GM21447 (cell line): ENCODE data around the gene EHD4.

ENCODE experiments used
- ATAC-seq: cut with Tn5 transposase; IDR thresholded peaks from one replicate; pipeline ENCODE4 v1.9.1; 2021; ENCODE audit not compliant: unreplicated experiment

Gene EHD4

DNA sequence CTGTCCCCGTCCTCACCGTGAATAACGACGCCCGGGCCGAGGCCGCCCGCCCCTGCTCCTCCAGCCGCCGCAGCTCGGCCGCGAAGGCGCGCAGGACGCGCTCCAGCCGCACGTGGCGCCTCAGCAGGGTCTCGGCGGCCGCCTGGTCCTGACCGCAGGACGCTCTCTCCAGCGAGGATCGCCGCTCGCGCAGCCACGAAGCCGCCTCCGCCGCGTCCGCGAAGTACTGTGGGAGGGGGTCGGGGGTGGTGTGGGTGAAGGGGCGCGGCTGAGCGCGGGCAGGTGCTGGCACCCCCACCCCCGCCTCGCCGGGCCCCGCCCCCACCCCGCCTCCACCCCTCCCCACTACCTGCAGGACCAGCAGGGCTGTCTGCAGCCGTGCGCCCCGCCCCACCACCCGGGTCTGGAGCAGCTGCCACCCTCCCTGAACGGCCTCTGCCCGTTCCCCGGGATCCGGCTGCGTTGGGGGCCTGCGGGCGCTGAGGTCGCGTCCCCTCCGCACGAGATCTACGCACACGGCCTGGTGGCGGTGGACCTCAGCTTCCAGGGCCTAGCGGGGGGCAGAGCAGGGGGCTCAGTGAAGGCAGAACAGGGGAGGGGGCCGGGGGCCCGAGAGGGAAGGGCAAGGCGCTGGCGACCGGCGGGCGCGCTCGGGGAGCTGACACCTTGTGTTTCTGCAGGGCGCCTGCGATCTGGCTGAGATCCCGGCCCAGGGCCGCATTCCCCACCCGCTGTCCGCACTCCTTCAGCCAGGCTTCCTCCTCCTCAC, 90.3 kb downstream of the EHD4 start:
- no peak for ATAC-seq

DNA sequence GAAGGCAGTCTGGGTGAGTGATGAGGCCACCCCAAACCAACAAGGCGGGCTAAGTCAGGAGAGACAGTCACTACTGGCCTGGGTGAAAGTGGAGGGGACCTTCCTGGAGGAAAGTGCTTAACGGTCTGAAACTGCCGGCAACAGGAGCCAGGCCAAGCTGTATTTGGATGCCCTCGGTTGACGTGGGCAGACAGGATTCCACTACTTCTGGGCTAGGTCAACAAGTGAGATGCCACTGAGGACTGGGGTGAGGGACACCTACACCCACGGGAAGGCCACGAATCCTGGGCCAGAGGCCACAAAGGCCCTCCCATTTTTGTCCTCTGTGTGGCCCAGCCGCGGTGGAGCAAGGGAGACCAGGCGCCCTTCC, 90.8 kb downstream of the EHD4 start:
- ATAC-seq, result no peak

DNA sequence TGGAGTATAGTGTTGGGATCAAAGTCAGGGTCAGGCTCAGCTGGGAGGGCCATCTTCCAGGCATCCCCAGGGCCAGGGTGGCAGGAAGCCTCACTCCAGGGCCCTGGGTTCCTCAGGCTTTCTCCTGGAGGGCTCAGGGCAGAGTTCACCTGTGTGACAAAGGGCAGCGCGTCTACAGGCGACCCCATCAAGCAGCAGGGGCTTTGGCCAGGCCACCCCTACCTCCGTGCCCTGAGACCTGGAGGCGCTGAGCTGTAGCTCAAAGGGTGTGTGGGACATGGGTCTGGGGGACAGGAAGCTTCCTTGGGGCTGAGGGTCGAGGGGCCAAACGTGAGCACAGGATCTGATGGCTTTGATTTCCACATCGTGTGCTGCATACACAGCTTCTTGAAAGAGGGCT, 91.3 kb downstream of the EHD4 start:
- no peak for ATAC-seq

DNA sequence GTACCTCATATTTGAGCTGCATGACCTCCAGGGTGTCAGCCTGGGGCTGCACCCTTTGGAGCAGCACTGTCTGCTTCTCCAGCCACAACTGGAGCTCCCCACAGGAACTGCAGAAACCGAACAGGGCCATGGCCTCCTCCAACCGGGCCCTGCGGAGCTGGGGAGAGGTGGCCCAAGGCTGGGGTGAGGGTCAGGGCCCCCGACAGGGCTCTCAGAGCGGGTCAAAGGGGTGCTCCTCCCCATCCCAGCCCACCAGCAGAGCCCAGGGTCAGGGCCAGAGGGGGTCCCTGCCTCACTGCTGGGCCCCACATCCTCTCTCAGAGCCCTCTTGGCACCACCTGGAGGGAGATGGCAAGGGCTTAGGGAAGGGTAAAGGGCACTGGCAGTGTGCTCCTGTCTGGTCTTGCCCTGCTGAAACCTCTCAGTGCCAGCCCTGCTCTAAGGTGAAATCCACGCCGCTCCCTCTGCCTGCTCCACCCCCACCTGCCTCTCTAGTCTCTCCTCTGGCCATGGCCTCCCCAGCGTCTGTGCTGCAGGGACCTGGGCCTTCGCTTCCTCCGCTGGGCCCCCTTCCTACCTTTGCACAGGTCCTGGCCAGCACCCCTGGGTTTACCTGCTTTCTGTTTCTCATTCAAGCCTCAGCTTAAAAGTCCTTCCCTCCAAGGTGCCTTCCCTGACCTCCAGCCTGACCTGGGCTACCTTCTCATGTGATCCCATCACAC, 92.0 kb downstream of the EHD4 start:
- ATAC-seq, result no peak

DNA sequence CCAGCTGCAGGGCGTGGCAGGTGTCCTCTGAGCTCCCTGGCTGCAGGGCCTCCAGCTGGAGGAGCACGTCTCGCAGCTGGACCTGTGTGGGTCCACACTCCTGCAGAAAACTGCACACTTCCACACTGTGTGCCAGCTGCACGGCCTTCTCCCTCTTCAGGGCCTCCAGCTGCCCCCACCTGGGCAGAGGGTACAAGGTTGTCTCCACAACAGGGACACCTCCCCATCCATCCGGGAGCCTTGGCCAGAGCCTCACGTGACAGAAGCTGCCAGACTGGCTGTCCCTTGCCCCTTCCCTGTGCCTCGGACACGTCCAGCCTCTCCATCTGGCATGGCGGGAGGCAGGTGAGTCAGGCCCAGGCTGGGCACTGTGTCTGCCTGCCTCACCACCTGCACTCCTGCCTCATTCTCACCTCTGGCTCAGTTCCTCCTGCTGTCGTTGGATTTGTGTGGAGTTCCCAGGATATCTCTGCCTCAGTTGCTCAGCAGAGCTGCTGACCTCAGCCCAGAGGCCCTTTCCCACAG, 93.0 kb downstream of the EHD4 start:
- no peak for ATAC-seq

DNA sequence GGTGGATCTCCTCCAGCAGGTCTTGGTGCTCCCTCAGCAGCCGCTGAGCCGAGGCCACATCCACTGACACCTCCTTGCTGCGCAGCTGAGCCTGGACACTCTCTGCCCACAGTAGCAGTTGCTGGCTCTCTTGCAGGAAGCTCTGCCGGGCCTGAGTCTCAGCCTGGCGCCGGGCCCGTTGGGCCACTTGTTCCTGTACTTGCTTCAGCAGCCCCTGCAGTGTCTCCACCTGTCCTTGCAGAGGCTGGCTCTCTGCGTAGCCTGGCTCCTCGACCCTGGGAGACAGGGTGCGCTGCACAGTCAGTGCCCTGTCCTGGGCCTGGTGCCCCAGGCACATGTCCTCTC, 94.0 kb downstream of the EHD4 start:
- no peak for ATAC-seq

DNA sequence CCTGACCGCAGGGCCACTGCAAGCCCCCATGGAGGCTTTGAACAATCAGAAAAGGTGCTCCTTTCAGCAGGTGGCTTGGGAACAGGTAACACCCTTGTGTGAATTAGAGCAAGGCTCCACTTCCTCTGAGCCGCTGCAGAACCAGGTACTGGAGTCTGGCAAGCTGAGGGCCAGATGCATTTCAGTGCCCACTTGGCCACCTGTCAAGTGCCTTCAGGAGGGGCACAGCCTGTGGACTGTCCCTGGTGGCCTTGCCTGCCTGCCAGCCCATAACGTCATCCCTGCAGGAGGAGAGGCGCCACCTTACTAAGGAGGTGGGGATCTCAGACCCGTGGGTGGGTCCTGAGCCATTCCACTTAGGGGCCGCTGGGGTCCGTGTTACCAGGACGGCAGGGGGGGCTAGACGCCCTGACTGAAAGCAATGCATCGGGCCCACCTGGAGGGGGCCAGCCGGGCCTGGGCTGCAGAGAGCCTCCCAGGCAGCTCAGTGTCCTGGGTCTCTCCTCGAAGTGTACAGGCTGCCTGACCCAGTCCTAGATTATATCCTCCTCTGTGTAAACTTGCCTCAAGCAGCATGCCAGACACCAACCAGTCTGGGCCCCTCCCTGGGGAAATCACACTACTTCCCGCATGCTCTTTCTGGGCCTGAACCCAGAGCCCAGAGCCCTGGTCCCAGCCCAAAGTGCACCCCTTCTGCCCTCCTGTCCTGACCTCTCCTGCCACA, 94.6 kb downstream of the EHD4 start:
- ATAC-seq, result no peak

DNA sequence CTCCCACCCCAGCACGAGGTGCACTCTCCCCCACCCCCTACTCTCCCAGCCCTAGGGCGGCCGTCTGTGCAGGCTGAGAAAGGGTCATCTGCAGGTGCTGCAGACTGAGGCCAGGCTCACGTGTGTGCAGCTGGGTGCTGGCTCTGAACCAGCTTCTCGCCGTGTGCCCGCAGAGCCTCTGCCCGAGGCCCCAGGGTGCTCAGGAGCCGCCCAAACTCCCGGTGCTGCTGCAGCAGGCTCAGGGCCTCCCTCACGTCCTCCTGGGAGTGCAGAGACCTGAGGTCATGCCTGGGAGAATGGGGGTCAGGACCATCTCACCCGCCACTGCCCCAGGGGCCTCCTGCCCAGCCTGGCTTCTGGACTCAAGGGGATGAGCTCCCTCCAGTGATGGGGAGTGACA, 95.7 kb downstream of the EHD4 start:
- no peak for ATAC-seq

DNA sequence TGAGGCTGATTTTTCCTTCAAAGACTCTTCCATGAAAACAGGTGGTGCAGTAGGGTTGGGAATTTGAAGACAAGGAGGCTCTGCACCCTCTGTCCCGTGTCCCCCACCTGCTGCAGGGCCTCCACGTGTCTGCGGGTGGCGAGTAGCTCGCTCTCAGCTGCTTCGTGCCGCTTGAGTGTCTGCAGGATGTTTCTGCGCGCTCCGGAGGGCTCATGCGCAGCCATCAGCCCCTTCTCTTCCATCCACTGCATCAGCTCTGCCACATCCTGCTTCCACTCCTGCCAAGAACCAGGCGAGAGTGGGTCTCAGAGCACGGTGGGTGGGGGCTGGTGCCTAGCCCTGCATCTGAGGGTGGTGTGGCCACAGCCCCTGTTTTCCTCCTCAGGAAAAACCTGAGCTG, 96.3 kb downstream of the EHD4 start:
- ATAC-seq, result no peak

DNA sequence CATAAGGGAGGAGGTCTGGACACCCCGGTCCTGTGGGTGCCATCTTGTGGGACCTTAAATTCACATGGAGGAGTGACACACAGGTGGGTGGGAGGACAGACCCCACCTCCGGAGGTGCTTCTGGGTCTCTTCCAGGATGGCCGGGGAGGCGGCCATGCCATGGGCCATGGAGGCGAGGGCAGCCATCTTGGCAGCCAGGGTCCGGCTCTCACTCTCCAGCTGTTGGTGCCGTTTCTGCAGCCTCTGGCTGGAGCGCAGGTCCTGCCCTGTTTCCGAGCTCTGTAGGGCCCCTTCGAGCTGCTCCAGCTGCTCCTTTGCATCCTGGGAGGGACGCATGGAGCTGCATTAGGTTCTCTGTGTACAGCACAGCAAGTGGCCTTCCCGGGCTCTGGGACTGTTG, 97.6 kb downstream of the EHD4 start:
- ATAC-seq, result no peak

DNA sequence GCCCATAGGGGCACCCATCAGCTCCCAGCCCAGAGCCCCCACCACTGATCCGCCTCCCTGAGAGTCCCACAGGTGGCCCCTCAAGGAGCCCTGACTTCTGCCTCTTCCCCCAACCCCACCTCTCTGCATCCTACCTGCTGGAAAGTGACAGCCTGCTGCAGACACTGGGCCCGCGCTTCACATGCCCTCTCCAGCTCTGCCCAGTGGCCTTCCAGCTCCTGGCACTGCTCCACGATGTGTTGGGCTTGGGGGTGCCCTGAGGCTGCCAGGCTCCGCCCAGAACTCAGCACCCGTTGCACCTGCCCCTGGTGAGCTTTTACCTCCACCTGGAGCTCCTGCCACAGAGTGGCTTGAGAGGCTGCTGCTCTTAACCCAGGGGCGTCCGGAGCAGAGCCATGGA, 98.6 kb downstream of the EHD4 start:
- no peak for ATAC-seq

DNA sequence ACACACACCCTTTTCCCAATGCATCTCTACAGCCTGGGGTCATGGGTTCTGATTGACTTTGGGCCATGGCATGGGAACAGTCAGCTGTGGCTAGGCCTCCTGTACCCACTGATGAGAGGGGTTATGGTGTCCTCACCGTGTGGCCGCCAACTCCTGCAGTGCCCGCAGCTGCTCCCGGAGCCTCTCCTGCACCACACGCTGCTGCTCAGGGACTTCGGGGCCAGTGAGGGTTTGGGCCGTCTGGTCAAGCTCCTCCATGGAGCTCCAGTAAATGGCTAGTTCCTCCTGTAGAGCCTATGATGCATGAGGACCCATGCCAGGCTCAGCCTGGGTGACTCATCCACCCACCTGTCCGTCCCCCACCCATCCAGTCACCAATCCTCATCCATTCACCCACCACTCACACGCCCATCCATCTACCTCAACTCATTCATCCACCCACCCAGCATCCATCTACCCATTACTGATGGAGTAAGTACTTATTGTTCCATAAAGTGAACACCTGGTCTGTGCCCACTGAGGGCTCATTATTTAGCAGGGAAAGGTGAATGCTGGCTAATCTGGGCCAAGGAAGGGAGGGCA, 100.1 kb downstream of the EHD4 start:
- no peak for ATAC-seq

DNA sequence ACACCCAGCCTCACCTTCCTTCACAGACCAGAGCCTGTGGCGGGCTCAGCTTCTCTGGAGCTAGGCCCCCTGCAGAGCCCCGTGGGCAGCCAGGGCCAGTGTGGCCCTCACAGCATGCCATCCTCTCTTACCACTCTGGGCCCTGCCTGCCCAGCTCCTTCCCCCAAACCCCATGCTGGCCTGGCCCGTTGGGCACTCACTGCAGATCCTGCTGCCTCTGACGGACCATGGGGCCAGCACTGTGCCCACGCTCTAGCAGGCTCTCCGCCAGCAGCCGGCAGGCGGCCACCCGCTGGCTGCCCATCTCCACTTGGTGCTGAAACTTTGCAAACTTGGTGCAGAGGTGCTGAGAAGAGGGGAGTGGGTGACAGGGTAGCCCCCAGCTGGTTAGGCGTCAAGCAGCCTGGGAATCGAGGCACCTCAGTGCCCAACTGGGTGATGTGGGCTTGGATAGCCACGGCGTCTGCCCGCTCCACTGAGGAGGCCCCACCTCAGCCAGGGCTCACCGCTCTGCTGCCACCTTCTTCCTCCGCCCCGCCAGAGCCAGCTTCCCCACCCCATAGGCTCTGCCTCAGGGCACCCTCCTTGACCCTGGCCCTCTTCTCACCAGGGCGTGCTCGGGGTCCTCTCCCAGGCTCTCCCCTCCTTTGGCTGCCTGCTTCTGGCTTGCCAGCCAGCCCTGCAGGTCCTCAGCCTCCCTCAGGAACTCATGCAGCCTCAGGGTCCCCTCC, 101.0 kb downstream of the EHD4 start:
- no peak for ATAC-seq

DNA sequence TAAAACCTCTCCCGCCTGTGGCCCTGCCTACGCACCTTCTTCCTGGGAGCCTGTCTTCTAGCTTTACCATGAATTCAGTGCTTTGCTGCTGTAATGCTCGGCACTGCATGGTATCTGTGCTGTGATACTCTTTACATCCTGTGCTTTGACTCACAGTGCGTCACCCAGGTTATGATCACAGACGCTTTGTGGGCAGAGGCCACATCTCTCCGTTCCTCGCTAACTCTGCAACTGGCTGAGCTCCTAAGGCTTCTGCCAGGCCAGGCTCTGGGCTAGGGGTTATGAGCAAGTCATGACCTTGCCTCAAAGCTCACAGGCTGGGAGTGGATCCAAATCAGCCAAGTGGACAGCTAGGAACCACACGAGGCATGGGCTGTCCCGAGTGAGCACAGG, 101.7 kb downstream of the EHD4 start:
- ATAC-seq, result no peak

DNA sequence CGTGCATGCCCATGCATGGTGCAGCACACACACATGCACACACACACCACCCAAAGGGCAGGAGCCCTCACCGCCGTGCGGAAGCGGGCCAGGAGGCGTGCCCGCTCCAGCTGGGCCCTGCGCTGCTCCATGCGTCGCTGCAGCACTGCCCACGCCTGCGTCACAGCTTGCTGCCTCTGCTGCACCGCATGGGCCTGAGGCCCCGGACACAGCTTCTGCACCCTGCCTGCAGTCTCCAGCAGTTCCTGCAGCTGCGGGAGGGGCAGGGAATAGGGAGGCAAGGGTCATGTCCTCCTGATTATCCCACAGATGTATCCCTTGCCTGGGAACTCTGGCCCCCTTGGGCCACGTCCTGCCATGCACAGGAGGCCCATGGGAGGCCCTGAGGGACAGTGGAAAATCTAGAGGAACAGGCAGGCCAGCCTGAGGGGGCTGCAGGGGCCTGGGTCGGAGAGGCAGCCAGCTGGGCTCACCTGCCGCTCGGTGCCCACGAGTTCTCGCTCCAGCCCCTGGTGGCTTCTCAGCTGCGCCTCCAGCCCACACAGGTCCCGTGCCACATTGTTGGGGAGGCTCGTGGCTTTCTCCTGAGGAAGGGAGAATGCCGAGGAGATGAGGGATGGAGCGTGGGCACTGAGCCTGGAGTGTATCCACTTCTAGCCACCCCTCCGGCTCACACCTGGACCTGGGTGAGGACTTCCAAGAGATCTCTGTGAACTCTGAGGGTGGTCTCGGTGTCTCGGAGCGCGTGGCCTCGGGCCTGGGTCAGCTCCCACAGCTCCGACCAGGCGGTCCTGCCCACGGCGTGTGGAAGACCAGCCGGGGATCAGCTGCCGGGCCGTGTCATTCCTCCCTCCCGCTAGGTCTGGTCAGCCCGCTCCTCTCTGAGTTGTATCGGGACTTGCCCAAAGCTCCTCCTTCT, 102.3 kb downstream of the EHD4 start:
- ATAC-seq, result no peak

DNA sequence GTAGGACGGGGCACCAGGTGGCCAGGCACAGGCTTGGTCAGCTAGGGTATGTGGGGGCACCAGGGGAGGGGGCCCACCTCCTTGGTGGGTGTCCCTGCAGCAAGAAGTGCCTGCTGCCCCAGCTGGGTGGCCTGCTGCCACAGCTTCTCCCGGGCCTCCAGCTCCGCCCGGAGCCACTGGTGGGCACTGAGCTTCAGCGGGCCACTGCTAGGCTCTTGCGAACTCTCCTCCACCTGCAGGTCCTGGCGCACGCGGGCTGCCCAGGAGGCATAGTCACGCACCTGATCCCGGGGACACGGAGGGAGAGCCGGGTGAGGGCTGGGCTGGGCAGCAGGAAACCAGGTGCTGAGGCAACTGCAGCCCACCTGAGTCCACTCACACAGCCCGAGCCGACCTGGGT, 104.0 kb downstream of the EHD4 start:
- no peak for ATAC-seq

DNA sequence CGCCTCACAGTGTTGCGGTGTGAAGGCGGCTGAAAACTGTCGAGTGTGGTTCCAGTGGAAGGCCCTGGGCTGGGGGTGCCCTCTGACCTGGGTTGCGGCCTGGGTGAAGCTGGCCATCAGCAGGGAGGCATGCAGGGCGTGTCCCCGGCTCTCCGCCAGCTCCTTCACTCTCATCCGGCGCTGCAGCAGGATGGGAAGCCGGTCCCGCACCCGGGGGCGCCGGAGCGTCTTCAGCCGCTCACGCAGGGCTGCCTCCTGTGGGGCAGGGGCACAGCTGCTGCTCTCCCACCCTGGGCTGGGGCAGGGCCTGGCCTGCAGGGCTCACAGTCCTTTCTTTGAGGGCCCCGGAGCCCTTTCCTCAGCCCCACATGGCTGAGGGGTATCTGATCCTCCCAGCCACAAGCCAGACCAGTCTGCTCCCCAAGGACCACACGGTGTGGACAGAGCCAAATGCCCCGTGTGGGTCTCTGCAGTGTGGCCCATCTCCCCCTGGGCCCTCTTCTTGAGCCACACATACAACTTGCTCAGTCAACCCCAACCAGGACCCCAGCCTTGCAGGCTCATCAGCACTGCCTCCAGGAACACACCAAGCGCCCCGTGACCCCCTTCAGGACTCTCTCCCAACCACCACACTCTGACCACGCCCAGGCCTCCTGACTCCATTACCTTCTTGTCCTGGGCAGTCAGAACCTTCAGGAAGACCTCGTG, 105.3 kb downstream of the EHD4 start:
- no peak for ATAC-seq

DNA sequence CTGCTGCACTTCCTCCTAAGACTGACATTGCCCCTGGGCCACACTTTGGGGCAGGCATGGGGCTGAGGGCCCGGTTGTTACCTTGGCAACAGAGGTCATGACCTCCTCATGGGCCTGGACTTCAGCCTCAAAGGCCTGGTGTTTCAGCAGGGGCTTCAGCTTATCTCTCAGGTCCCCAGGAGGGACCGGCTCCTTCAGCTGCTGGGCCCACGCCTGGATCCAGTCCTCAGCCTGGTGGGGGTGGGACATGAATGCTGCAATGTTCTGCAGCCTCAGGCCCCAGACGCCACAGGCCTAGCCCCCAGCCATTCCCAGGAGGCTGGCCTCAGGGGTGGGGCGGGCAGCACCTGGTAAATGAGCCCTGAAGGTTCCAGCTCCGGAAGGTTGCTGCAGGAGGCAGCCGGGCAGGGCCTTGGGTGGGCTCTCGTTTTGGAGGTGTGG, 106.1 kb downstream of the EHD4 start:
- no peak for ATAC-seq

DNA sequence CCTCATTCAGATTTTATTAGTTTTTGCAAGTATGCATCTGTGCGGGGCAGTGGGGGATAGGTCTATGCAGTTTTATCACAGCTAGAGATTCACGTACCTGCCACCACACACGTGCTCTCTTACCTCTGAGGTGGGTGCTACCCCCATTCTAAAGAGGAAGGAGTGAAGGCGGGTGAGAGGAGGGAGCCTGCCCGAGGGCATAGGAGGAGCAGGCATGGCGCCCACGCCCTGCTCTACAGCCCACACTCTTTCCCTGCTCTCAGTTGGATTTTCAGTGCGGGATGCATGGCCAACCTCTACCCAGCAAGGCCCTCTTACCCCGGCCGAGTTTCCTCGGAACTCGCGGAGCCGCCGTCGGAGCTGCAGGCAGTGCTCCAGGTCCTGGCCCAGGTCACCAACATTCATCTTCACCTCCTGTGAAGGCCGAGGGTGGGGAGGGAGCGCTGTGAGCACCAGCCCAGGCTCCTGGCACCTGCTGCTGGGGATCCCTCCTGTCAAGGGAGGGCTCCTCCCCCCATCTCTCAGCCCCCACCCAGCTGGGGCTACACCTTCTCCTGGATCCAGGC, 106.8 kb downstream of the EHD4 start:
- no peak for ATAC-seq
